ENCODE results near the gene VAV3. TPM values are rescaled to one million over a fixed set of nuclear protein-coding genes. Genes with fewer than 3 reads are reported as not detected.

The VAV3 gene
- total RNA-seq, 1 experiment from 2014 or later = not detected

GRCh38 chr1:107993920-107994319 is 28.9 kb upstream of the VAV3 start:
- no peaks in the 10 kb centered on the region for H3K36me3 ChIP-seq (ENCODE audit: control insufficient read depth in 1 of 2, insufficient read depth in 2 of 2, low read length in 2 of 2)
- ChIA-PET POLR2A (no interaction called here), RAD21 (ENCODE audit: low non-redundant PET in 1 of 2, low total read pairs in 2 of 2, uncharacterized antibody in 2 of 2, unreplicated experiment in 2 of 2) (no interaction called here), CTCF (interaction anchor here (0.5 kb wide), 1 partner anchor 31 kb away, joined by 3 read pairs; no protein-coding TSS in a partner anchor)
- H3K27me3 ChIP-seq (ENCODE audit: insufficient read depth, low read length) = peaks cover 5% of the 10 kb centered on the region; the same call in 1 of the 2 replicates
- H3K9me3 ChIP-seq (ENCODE audit: control insufficient read depth in 1 of 2, insufficient read depth in 1 of 2, low read depth in 1 of 2, low read length in 2 of 2) = no peaks in the 10 kb centered on the region
- no TSS peak for BruUV-seq (replicated peaks)
- DNase-seq (ENCODE audit: low read depth, low spot score) (no peak), ATAC-seq (no peak)
- no peaks in the 10 kb centered on the region for H3K9me2 ChIP-seq (ENCODE audit: insufficient read depth)
- no peak overlapping the region for H3K4me2 ChIP-seq (ENCODE audit: low read length)
- no peaks in the 10 kb centered on the region for H4K20me1 ChIP-seq (ENCODE audit: insufficient read depth)
- H3K4me1 ChIP-seq (ENCODE audit: control insufficient read depth in 1 of 2, insufficient read depth in 2 of 2, low read length in 2 of 2) = no peaks in the 10 kb centered on the region
- intact Hi-C loops (cut with micrococcal nuclease) = no loop called here
- H3K27ac ChIP-seq (ENCODE audit: low read depth, low read length) = no peak overlapping the region
- TF ChIP-seq EGR1 (IDR thresholded peaks at IDR 0.05; ENCODE audit: low read depth) (no peak), EZH2phosphoT487 (IDR thresholded peaks at IDR 0.05; ENCODE audit: borderline replicate concordance) (no peak), RAD21 (IDR thresholded peaks at IDR 0.05; ENCODE audit: low read depth) (no peak), SIN3A (IDR thresholded peaks at IDR 0.05; ENCODE audit: low read depth) (no peak), TCF7L2 (IDR thresholded peaks at IDR 0.05; ENCODE audit: borderline replicate concordance, extremely low read depth, insufficient read depth, insufficient read length) (no peak), CTCF (IDR thresholded peaks at IDR 0.05 in 2 of 3, conservative IDR thresholded peaks at IDR 0.05 in 1 of 3; ENCODE audit: borderline replicate concordance in 1 of 3, insufficient read depth in 1 of 3, low read depth in 2 of 3, low read length in 2 of 3) (no peak), ELF1 (IDR thresholded peaks at IDR 0.05; ENCODE audit: borderline replicate concordance, low read depth) (no peak), ZFX (IDR thresholded peaks at IDR 0.05) (no peak), YY1 (IDR thresholded peaks at IDR 0.05; ENCODE audit: extremely low read depth, insufficient replicate concordance, low read depth, low read length) (no peak), SP1 (IDR thresholded peaks at IDR 0.05; ENCODE audit: low read depth) (no peak), SRF (IDR thresholded peaks at IDR 0.05; ENCODE audit: low read depth) (no peak), CEBPB (IDR thresholded peaks at IDR 0.05; ENCODE audit: low read depth) (no peak), ZNF274 (IDR thresholded peaks at IDR 0.05; ENCODE audit: low read depth, low read length) (no peak), FOSL1 (IDR thresholded peaks at IDR 0.05; ENCODE audit: low read depth) (no peak), EZH2 (IDR thresholded peaks at IDR 0.05) (no peak), POLR2AphosphoS5 (IDR thresholded peaks at IDR 0.05; ENCODE audit: low read depth, low read length) (no peak), CBX3 (IDR thresholded peaks at IDR 0.05; ENCODE audit: low read depth) (no peak), JUND (IDR thresholded peaks at IDR 0.05) (no peak)
- TF ChIP-seq, protein P1, sequence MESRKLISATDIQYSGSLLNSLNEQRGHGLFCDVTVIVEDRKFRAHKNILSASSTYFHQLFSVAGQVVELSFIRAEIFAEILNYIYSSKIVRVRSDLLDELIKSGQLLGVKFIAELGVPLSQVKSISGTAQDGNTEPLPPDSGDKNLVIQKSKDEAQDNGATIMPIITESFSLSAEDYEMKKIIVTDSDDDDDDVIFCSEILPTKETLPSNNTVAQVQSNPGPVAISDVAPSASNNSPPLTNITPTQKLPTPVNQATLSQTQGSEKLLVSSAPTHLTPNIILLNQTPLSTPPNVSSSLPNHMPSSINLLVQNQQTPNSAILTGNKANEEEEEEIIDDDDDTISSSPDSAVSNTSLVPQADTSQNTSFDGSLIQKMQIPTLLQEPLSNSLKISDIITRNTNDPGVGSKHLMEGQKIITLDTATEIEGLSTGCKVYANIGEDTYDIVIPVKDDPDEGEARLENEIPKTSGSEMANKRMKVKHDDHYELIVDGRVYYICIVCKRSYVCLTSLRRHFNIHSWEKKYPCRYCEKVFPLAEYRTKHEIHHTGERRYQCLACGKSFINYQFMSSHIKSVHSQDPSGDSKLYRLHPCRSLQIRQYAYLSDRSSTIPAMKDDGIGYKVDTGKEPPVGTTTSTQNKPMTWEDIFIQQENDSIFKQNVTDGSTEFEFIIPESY (IDR thresholded peaks at IDR 0.05; ENCODE audit: extremely low read depth, insufficient replicate concordance, low read length) = no peak
- TF ChIP-seq, protein P2, sequence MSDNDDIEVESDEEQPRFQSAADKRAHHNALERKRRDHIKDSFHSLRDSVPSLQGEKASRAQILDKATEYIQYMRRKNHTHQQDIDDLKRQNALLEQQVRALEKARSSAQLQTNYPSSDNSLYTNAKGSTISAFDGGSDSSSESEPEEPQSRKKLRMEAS (IDR thresholded peaks at IDR 0.05) = no peak
- H3K4me3 ChIP-seq (replicated peaks in 1 of 2; ENCODE audit: low read depth in 1 of 2, low read length in 2 of 2) = no peak overlapping the region
- no peak overlapping the region for H2AFZ ChIP-seq (ENCODE audit: low read depth, low read length, poor library complexity, severe bottlenecking)
- H3K79me2 ChIP-seq (ENCODE audit: insufficient read depth, low read length) = no peaks in the 10 kb centered on the region
- no peak overlapping the region for H3K9ac ChIP-seq (ENCODE audit: low read length)
